ENCODE results near the gene CD59.

- TF ChIP-seq POLR2AphosphoS5 (IDR thresholded peaks at IDR 0.05; ENCODE audit: low read depth, low read length) (no peak), TAF1 (IDR thresholded peaks at IDR 0.05; ENCODE audit: borderline replicate concordance, insufficient read depth, low read length) (no peak), FOXP2 (optimal IDR thresholded peaks at IDR 0.05; ENCODE audit: borderline replicate concordance, extremely low read depth, extremely low read length, insufficient read depth) (no peak), SIN3A (IDR thresholded peaks at IDR 0.05; ENCODE audit: borderline replicate concordance, insufficient read depth, low read length) (no peak)
Observed at GRCh38 chr11:33735271-33736147, 714 bp downstream of the CD59 start.
